A673 (cell line): ENCODE results near the gene SYTL3.

Experiments
- EZH2 ChIP-seq: fragments of 200-600 bp; sonication (generic); IDR thresholded peaks from 2 replicates; pipeline ENCODE4 v1.6.1; 2017; ENCODE audit warnings: borderline replicate concordance, low read depth, mild to moderate bottlenecking, mixed read lengths, antibody characterized with exemption, low read length; ENCODE audit not compliant: poor library complexity, severe bottlenecking
- TF ChIP-seq, protein P1 (sequence below): fragments of 300-800, 200-600 bp; sonication (generic); conservative IDR thresholded peaks from 2 replicates; pipeline ENCODE4 v1.5.1; 2017; ENCODE audit warnings: low read depth, mild to moderate bottlenecking, antibody characterized with exemption, low read length, moderate library complexity, mixed read lengths

DNA sequence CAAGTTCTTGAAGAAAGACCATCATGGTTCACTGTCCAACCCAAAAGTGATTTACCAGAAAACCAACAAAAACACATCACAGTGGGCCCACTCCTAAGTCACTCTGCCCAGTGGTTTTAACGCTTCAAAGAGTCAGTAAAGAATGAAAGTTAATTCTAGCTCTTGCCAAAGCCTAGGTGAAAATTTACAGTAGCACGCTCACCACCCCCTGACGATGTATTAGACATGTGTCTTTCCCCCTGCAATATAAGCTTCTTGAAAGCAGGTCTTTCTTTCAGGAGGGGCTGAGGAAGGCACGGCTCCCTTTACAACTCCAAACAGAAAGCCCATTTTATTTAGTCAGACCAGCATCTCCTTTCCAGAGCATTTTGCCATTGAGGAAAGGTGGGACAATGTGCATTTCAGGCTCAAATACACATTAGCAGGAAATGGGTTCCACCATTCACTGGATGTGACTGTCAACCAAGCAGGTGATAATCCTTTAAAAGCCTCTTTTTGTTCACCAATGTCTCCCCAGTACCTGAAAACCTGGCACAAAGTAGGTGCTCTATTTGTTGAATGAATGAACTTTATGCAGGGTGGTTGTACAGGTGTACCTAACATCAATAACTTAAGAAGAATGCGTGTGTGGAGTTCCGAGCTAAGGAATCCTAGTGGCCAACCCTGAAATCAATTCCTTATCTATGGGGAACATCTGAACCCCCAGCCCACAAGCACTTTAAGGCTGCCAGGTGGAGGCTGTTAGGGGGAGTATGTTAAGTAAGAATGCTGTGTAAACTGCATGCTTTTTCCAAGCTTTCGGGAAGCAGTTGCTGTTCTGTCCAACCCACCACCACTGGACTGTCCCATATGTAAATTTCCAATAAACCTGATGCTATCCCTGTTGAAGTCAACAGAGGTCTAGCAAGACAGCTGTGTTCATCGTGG is 157.9 kb downstream of the SYTL3 start:
- TF ChIP-seq, protein P1, sequence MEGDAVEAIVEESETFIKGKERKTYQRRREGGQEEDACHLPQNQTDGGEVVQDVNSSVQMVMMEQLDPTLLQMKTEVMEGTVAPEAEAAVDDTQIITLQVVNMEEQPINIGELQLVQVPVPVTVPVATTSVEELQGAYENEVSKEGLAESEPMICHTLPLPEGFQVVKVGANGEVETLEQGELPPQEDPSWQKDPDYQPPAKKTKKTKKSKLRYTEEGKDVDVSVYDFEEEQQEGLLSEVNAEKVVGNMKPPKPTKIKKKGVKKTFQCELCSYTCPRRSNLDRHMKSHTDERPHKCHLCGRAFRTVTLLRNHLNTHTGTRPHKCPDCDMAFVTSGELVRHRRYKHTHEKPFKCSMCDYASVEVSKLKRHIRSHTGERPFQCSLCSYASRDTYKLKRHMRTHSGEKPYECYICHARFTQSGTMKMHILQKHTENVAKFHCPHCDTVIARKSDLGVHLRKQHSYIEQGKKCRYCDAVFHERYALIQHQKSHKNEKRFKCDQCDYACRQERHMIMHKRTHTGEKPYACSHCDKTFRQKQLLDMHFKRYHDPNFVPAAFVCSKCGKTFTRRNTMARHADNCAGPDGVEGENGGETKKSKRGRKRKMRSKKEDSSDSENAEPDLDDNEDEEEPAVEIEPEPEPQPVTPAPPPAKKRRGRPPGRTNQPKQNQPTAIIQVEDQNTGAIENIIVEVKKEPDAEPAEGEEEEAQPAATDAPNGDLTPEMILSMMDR: no peak
- no peak for TF ChIP-seq EZH2
